Endothelial cell of umbilical vein (primary cell): Measurements from ENCODE around the gene GRIK1. TPM values are rescaled to one million over a fixed set of nuclear protein-coding genes. Genes with fewer than 3 reads are reported as not detected.

Source experiments
- BruUV-seq: library from RNA; stranded (reverse); fragments of 400-500 nt; replicated peaks from 2 replicates; lab custom pipeline; 2021; lab: Mats Ljungman, UMichigan
- CTCF ChIA-PET: fragments of 300-600, 350-600 bp; sonication (Branson Sonifier 250); formaldehyde crosslinking; loops from one replicate; lab custom pipeline; 2021; ENCODE audit warnings: antibody characterized with exemption, inconsistent platforms; lab: Charles Lee
- POLR2A ChIA-PET: fragments of 300-600, 350-600 bp; sonication (Branson Sonifier 250); formaldehyde crosslinking; loops from one replicate; lab custom pipeline; 2021; ENCODE audit warnings: antibody characterized with exemption, inconsistent platforms; lab: Charles Lee
- DNase-seq: peaks from one replicate; pipeline ENCODE4 v3.0.0-alpha.2; 2011; ENCODE audit warnings: low read depth, low spot score
- FAIRE-seq: peaks from 2 replicates; lab custom pipeline; 2011; peaks lifted over from hg19 to GRCh38; lab: Jason Lieb, UNC
- H2AFZ ChIP-seq: 2 replicates; pipeline ENCODE4 v1.6.0; 2012; ENCODE audit warnings: low read depth, low read length, control low read depth, inconsistent platforms
- H3K27ac ChIP-seq: 2 replicates; pipeline ENCODE4 v1.5.1; 2011; ENCODE audit warnings: low read depth, mild to moderate bottlenecking, control low read depth, low read length, moderate library complexity; ENCODE audit not compliant: insufficient read depth
- H3K27me3 ChIP-seq, 2 experiments: 2 replicates each; pipeline versions ENCODE4 v1.6.0 to v1.6.1; 2011; ENCODE audit warnings: low read length in 2 of 2, mixed read lengths in 1 of 2; ENCODE audit not compliant: control insufficient read depth in 2 of 2, insufficient read depth in 2 of 2
- H3K36me3 ChIP-seq, 2 experiments: 2 replicates in 1 of 2; 3 replicates in 1 of 2; pipeline ENCODE4 v1.5.1; 2011; ENCODE audit warnings: low read length in 2 of 2, mild to moderate bottlenecking in 1 of 2, moderate library complexity in 1 of 2; ENCODE audit not compliant: control insufficient read depth in 2 of 2, insufficient read depth in 2 of 2; ENCODE audit errors: extremely low read depth in 1 of 2
- H3K4me1 ChIP-seq: 3 replicates; pipeline ENCODE4 v1.5.1; 2011; ENCODE audit warnings: mild to moderate bottlenecking, low read length; ENCODE audit not compliant: control insufficient read depth, insufficient read depth; ENCODE audit errors: extremely low read depth
- H3K4me2 ChIP-seq: 2 replicates; pipeline ENCODE4 v1.6.1; 2011; ENCODE audit warnings: low read length, control low read depth, mixed read lengths; ENCODE audit not compliant: insufficient read depth
- H3K4me3 ChIP-seq, 3 experiments: fragments of 200-600 bp in 1 of 3; sonication (generic), shearing (Covaris generic) in 1 of 3; replicated peaks in 1 of 3; 2 replicates each; pipeline ENCODE4 v1.5.1; 2011 to 2016; ENCODE audit warnings: control low read depth in 3 of 3, low read length in 3 of 3, mild to moderate bottlenecking in 2 of 3, inconsistent platforms in 1 of 3, low read depth in 1 of 3, moderate library complexity in 1 of 3; ENCODE audit not compliant: insufficient read depth in 1 of 3
- H3K79me2 ChIP-seq: 2 replicates; pipeline ENCODE4 v1.6.0; 2012; ENCODE audit warnings: low read length, inconsistent platforms; ENCODE audit not compliant: control insufficient read depth, insufficient read depth
- H3K9ac ChIP-seq: replicated peaks from 2 replicates; pipeline ENCODE3; 2011; ENCODE audit warnings: low read length, control low read depth; ENCODE audit not compliant: insufficient read depth; ENCODE audit errors: extremely low read depth
- H3K9me1 ChIP-seq: replicated peaks from 3 replicates; pipeline ENCODE4 v1.6.0; 2011; ENCODE audit warnings: mild to moderate bottlenecking, low read length; ENCODE audit not compliant: control insufficient read depth, insufficient read depth; ENCODE audit errors: extremely low read depth
- H3K9me3 ChIP-seq: replicated peaks from 2 replicates; pipeline ENCODE4 v1.5.1; 2012; ENCODE audit warnings: low read length, inconsistent platforms; ENCODE audit not compliant: control insufficient read depth, insufficient read depth
- H4K20me1 ChIP-seq: replicated peaks from 2 replicates; pipeline ENCODE3; 2011; ENCODE audit warnings: mild to moderate bottlenecking, low read length; ENCODE audit not compliant: control insufficient read depth, insufficient read depth; ENCODE audit errors: extremely low read depth
- CTCF ChIP-seq, 2 donors: IDR thresholded peaks; 1 replicate in 1 of 2; 2 replicates in 1 of 2; pipeline ENCODE4 v1.5.1; 2011; ENCODE audit warnings: low read length in 2 of 2, mild to moderate bottlenecking in 2 of 2, moderate library complexity in 2 of 2, control low read depth in 1 of 2, inconsistent platforms in 1 of 2, low read depth in 1 of 2; ENCODE audit not compliant: insufficient read depth in 1 of 2; ENCODE audit errors: extremely low read depth in 1 of 2
- EZH2 ChIP-seq: IDR thresholded peaks from 2 replicates; pipeline ENCODE4 v1.6.1; 2012; ENCODE audit warnings: borderline replicate concordance, low read depth, mild to moderate bottlenecking, moderate library complexity, low read length, inconsistent platforms; ENCODE audit not compliant: severe bottlenecking
- FOS ChIP-seq: IDR thresholded peaks from 2 replicates; pipeline ENCODE4 v1.6.1; 2011; ENCODE audit warnings: mild to moderate bottlenecking, low read length, moderate library complexity, borderline replicate concordance; ENCODE audit not compliant: insufficient read depth
- GATA2 ChIP-seq: IDR thresholded peaks from 2 replicates; pipeline ENCODE4 v1.7.0; 2011; ENCODE audit warnings: low read depth, mild to moderate bottlenecking, moderate library complexity, mixed read lengths, low read length; ENCODE audit not compliant: insufficient read length, insufficient read depth
- JUN ChIP-seq: IDR thresholded peaks from 2 replicates; pipeline ENCODE4 v1.6.1; 2011; ENCODE audit warnings: borderline replicate concordance, low read depth; ENCODE audit not compliant: insufficient read length, insufficient read depth
- MAX ChIP-seq: IDR thresholded peaks from 2 replicates; pipeline ENCODE4 v1.6.1; 2011; ENCODE audit not compliant: insufficient read depth, insufficient read length
- MYC ChIP-seq: IDR thresholded peaks from one replicate; pipeline ENCODE4 v1.6.1; 2011; ENCODE audit warnings: mild to moderate bottlenecking, low read depth, low read length
- POLR2A ChIP-seq: IDR thresholded peaks from 2 replicates; pipeline ENCODE4 v1.6.1; 2012; ENCODE audit warnings: low read depth, mild to moderate bottlenecking, control low read depth, low read length
- POLR2AphosphoS5 ChIP-seq: IDR thresholded peaks from 2 replicates; pipeline ENCODE4 v1.6.1; 2012; ENCODE audit warnings: low read depth, mild to moderate bottlenecking, control low read depth, low read length, moderate library complexity; ENCODE audit not compliant: insufficient read depth
- dilution Hi-C: fragments of 300-500 bp; cut with MboI; formaldehyde crosslinking; loops from one replicate; pipeline ENCODE4 v1.15.0; 2019; ENCODE audit warnings: low sequenced_read_pairs; ENCODE audit not compliant: extremely low pct_ligation_motif_present
- intact Hi-C: fragments of 100-400 bp; cut with micrococcal nuclease; formaldehyde crosslinking; loops from one replicate; pipeline ENCODE4 v1.10.0; 2022
- polyA plus RNA-seq, 4 experiments: library from polyadenylated mRNA; depleted of rRNA in 3 of 4; stranded (reverse) in 3 of 4; unstranded in 1 of 4; fragments of >200 nt; gene quantifications; 2 replicates each; pipeline versions ENCODE4 v1.2.1 to v1.2.3, GENCODE V29; 2011 to 2012; ENCODE audit warnings: missing spikeins in 1 of 4
- total RNA-seq: library from RNA; stranded (reverse); gene quantifications from 2 replicates; pipeline ENCODE4 v1.2.3, GENCODE V29; 2021

The GRIK1 gene
- total and polyA plus RNA-seq, 2 donors (not counting 3 experiments of a cell fraction or from before 2014, with no cell fraction given): not detected

- no peak for FAIRE-seq
- H3K9ac ChIP-seq: no peak overlapping the region
- no peak for TF ChIP-seq GATA2
- no peak for TF ChIP-seq CTCF (IDR thresholded peaks at IDR 0.05; ENCODE audit: extremely low read depth in 1 of 2, insufficient read depth in 1 of 2, low read depth in 1 of 2, low read length in 2 of 2)
- TF ChIP-seq POLR2A: no peak
- no peak for TF ChIP-seq POLR2AphosphoS5
- no peak for TF ChIP-seq JUN
- TF ChIP-seq FOS: no peak
- no peak for TF ChIP-seq MAX
- TF ChIP-seq EZH2: no peak
- no peak for TF ChIP-seq MYC
- CTCF ChIA-PET: no interaction called here
- POLR2A ChIA-PET: no interaction called here
- no peaks in the 10 kb centered on the region for H3K9me3 ChIP-seq
- no peaks in the 10 kb centered on the region for H3K79me2 ChIP-seq
- H3K4me3 ChIP-seq: no peak overlapping the region
- H3K27ac ChIP-seq: no peak overlapping the region
- no peaks in the 10 kb centered on the region for H3K27me3 ChIP-seq
- no TSS peak for BruUV-seq
- no peaks in the 10 kb centered on the region for H4K20me1 ChIP-seq
- dilution Hi-C loops (loop anchor here (10.0 kb wide), 1 partner anchor 181 kb away; no protein-coding TSS in a partner anchor), intact Hi-C loops (no loop called here)
- H3K4me1 ChIP-seq: no peaks in the 10 kb centered on the region
- H2AFZ ChIP-seq: no peak overlapping the region
- DNase-seq: no peak
- H3K4me2 ChIP-seq: no peak overlapping the region
- no peaks in the 10 kb centered on the region for H3K9me1 ChIP-seq
- no peaks in the 10 kb centered on the region for H3K36me3 ChIP-seq
Measured at GRCh38 chr21:29513535-29513934, 426.3 kb downstream of the GRIK1 start.
